IMR-90 (cell line): ENCODE results near the gene GARNL3. TPM values are rescaled to one million over a fixed set of nuclear protein-coding genes. Genes with fewer than 3 reads are reported as not detected.

Experiments
- ATAC-seq: fragments of 200-7000 bp; cut with Tn5 transposase; 2 replicates; pipeline ENCODE4 v1.9.1; 2020; ENCODE audit warnings: low read depth, mild to moderate bottlenecking, moderate library complexity
- BruUV-seq: library from RNA; stranded (reverse); fragments of 400-500 nt; replicated peaks from 2 replicates; lab custom pipeline; 2021; lab: Mats Ljungman, UMichigan
- CTCF ChIA-PET: fragments of 300-600 bp; formaldehyde crosslinking; extraction: SDS; loops from one replicate; lab custom pipeline; 2021; ENCODE audit warnings: antibody characterized with exemption; lab: Yijun Ruan, JAX
- POLR2A ChIA-PET: fragments of 300-600 bp; sonication (Branson Sonifier 250); formaldehyde crosslinking; loops from one replicate; lab custom pipeline; 2022; ENCODE audit warnings: antibody characterized with exemption; ENCODE audit not compliant: unreplicated experiment; lab: Charles Lee
- DNase-seq: peaks from one replicate; pipeline ENCODE4 v3.0.0; 2013
- H2AFZ ChIP-seq: replicated peaks from 2 replicates; pipeline ENCODE3; 2013; ENCODE audit warnings: low read length, mild to moderate bottlenecking; ENCODE audit not compliant: poor library complexity
- H2AK5ac ChIP-seq: 2 replicates; pipeline ENCODE4 v1.6.1; 2013; ENCODE audit warnings: low read depth, low read length, inconsistent platforms
- H2AK9ac ChIP-seq: replicated peaks from 2 replicates; pipeline ENCODE3; 2013; ENCODE audit warnings: mild to moderate bottlenecking, low read depth, low read length, moderate library complexity; ENCODE audit not compliant: poor library complexity
- H2BK120ac ChIP-seq: 2 replicates; pipeline ENCODE4 v1.6.1; 2013; ENCODE audit warnings: low read depth, low read length, inconsistent platforms
- H2BK15ac ChIP-seq: 3 replicates; pipeline ENCODE4 v1.6.1; 2013; ENCODE audit warnings: low read depth, low read length, inconsistent platforms
- H2BK20ac ChIP-seq: 2 replicates; pipeline ENCODE4 v1.6.1; 2013; ENCODE audit warnings: low read depth, mild to moderate bottlenecking, inconsistent platforms, low read length, moderate library complexity
- H2BK5ac ChIP-seq: 2 replicates; pipeline ENCODE4 v1.6.1; 2013; ENCODE audit warnings: mild to moderate bottlenecking, low read depth, low read length, inconsistent platforms; ENCODE audit not compliant: poor library complexity, severe bottlenecking
- H3K14ac ChIP-seq: replicated peaks from 2 replicates; pipeline ENCODE4 v1.6.1; 2013; ENCODE audit warnings: low read depth, low read length, inconsistent platforms
- H3K18ac ChIP-seq: 2 replicates; pipeline ENCODE4 v1.6.1; 2013; ENCODE audit warnings: low read depth, low read length, control low read depth
- H3K23ac ChIP-seq: 2 replicates; pipeline ENCODE4 v1.6.1; 2013; ENCODE audit warnings: low read depth, low read length, inconsistent platforms
- H3K27ac ChIP-seq: 2 replicates; pipeline ENCODE4 v1.5.1; 2013; ENCODE audit warnings: mild to moderate bottlenecking, control low read depth, low read length; ENCODE audit not compliant: insufficient read depth
- H3K27me3 ChIP-seq: 2 replicates; pipeline ENCODE4 v1.6.1; 2013; ENCODE audit warnings: low read length; ENCODE audit not compliant: control insufficient read depth, insufficient read depth
- H3K36me3 ChIP-seq: 2 replicates; pipeline ENCODE4 v1.6.1; 2013; ENCODE audit warnings: low read length, mixed read lengths; ENCODE audit not compliant: control insufficient read depth, insufficient read depth
- H3K4ac ChIP-seq: 2 replicates; pipeline ENCODE4 v1.6.1; 2013; ENCODE audit warnings: low read depth, low read length, inconsistent platforms
- H3K4me1 ChIP-seq: 2 replicates; pipeline ENCODE4 v1.6.1; 2013; ENCODE audit warnings: low read length, mixed read lengths; ENCODE audit not compliant: control insufficient read depth, insufficient read depth
- H3K4me2 ChIP-seq: 2 replicates; pipeline ENCODE4 v1.6.1; 2013; ENCODE audit warnings: low read depth, mild to moderate bottlenecking, control low read depth, low read length, moderate library complexity
- H3K4me3 ChIP-seq: 2 replicates; pipeline ENCODE4 v1.5.1; 2013; ENCODE audit warnings: low read depth, mild to moderate bottlenecking, control low read depth, low read length, moderate library complexity; ENCODE audit not compliant: insufficient read depth
- H3K56ac ChIP-seq: 2 replicates; pipeline ENCODE4 v1.6.1; 2013; ENCODE audit warnings: low read length, inconsistent platforms; ENCODE audit not compliant: insufficient read depth; ENCODE audit errors: extremely low read depth
- H3K79me1 ChIP-seq, 2 experiments: 2 replicates each; pipeline ENCODE4 v1.6.1; 2013; ENCODE audit warnings: low read length in 2 of 2, inconsistent platforms in 1 of 2, low read depth in 1 of 2
- H3K9ac ChIP-seq: 2 replicates; pipeline ENCODE4 v1.6.1; 2013; ENCODE audit warnings: low read depth, low read length, control low read depth
- H3K9me1 ChIP-seq: 2 replicates; pipeline ENCODE4 v1.6.1; 2013; ENCODE audit warnings: low read length, inconsistent platforms; ENCODE audit not compliant: insufficient read depth
- H3K9me3 ChIP-seq: 2 replicates; pipeline ENCODE4 v1.6.1; 2013; ENCODE audit warnings: low read length; ENCODE audit not compliant: control insufficient read depth, insufficient read depth
- H4K20me1 ChIP-seq: 2 replicates; pipeline ENCODE4 v1.6.1; 2013; ENCODE audit warnings: low read length, inconsistent platforms; ENCODE audit not compliant: insufficient read depth
- H4K5ac ChIP-seq: 2 replicates; pipeline ENCODE4 v1.6.1; 2013; ENCODE audit warnings: mild to moderate bottlenecking, low read depth, low read length, control low read depth
- H4K8ac ChIP-seq, 2 experiments: 2 replicates each; pipeline ENCODE4 v1.6.1; 2013; ENCODE audit warnings: low read depth in 2 of 2, low read length in 2 of 2, control low read depth in 1 of 2, inconsistent platforms in 1 of 2
- H4K91ac ChIP-seq: 2 replicates; pipeline ENCODE4 v1.6.1; 2013; ENCODE audit warnings: low read depth, low read length, inconsistent platforms; ENCODE audit not compliant: insufficient read depth
- BHLHE40 ChIP-seq: fragments of 150-350 bp; IDR thresholded peaks from 2 replicates; pipeline ENCODE4 v1.6.1; 2016; ENCODE audit warnings: mild to moderate bottlenecking, low read depth, low read length
- CHD1 ChIP-seq: IDR thresholded peaks from 2 replicates; pipeline ENCODE4 v1.6.1; 2012; ENCODE audit warnings: low read depth, low read length, improper control_type of control experiment
- MAFK ChIP-seq: IDR thresholded peaks from 2 replicates; pipeline ENCODE4 v1.6.1; 2012; ENCODE audit warnings: low read depth, low read length, improper control_type of control experiment
- POLR2A ChIP-seq: IDR thresholded peaks from 2 replicates; pipeline ENCODE4 v1.6.1; 2012; ENCODE audit warnings: mild to moderate bottlenecking, low read depth, low read length
- RAD21 ChIP-seq: IDR thresholded peaks from 2 replicates; pipeline ENCODE4 v1.6.1; 2012; ENCODE audit warnings: low read length, improper control_type of control experiment
- SMC3 ChIP-seq: fragments of 150-350 bp; IDR thresholded peaks from 2 replicates; pipeline ENCODE4 v1.6.1; 2016; ENCODE audit warnings: low read depth, mild to moderate bottlenecking, antibody characterized with exemption, low read length, moderate library complexity
- WGBS, 2 experiments: methylation state at CpG; one replicate each; pipeline versions ENCODE4 v1.1.5 to v1.1.7; 2013; ENCODE audit warnings: missing lambda C conversion rate in 2 of 2; ENCODE audit not compliant: insufficient read length in 1 of 2; ENCODE audit errors: extremely low coverage in 2 of 2; 5-methylcytosine and 5-hydroxymethylcytosine counted together
- dilution Hi-C: fragments of 300-500 bp; cut with HindIII; formaldehyde crosslinking; loops from one replicate; pipeline ENCODE4 v1.14.3; 2018; ENCODE audit warnings: low sequenced_read_pairs; ENCODE audit not compliant: unreplicated experiment
- in situ Hi-C: fragments of 300-500 bp; cut with MboI; formaldehyde crosslinking; loops from 3 replicates; pipeline ENCODE4 v1.14.3; 2019; ENCODE audit warnings: low sequenced_read_pairs, inconsistent platforms, mixed read lengths
- intact Hi-C: fragments of 100-400 bp; cut with micrococcal nuclease; formaldehyde crosslinking; loops from 2 replicates; pipeline ENCODE4 v1.10.0; 2022
- polyA plus RNA-seq, 3 experiments: library from polyadenylated mRNA; depleted of rRNA; stranded (reverse); fragments of >200 nt; gene quantifications; 2 replicates each; pipeline ENCODE4 v1.2.3, GENCODE V29; 2012; ENCODE audit warnings: low replicate concordance in 1 of 3
- total RNA-seq: library from RNA; depleted of rRNA; stranded (reverse); fragments of >200 nt; gene quantifications from 2 replicates; pipeline ENCODE4 v1.2.3, GENCODE V29; 2012

Gene GARNL3
- total and polyA plus RNA-seq, 2 of the 4 experiments (the other 2 are of a cell fraction): 1.9 to 5.0 TPM

- no peak overlapping the region for H2AK5ac ChIP-seq
- H3K36me3 ChIP-seq: no peaks in the 10 kb centered on the region
- no peak overlapping the region for H2AFZ ChIP-seq
- no peak overlapping the region for H3K9ac ChIP-seq
- no peaks in the 10 kb centered on the region; the same call in none of the 2 replicates for H3K27me3 ChIP-seq
- H3K9me1 ChIP-seq: no peaks in the 10 kb centered on the region; the same call in 1 of the 2 replicates
- intact Hi-C loops: no loop called here
- no peaks in the 10 kb centered on the region for H3K79me1 ChIP-seq
- H3K14ac ChIP-seq: no peak overlapping the region
- H2BK5ac ChIP-seq: no peak overlapping the region
- H3K9me3 ChIP-seq: no peaks in the 10 kb centered on the region
- H4K8ac ChIP-seq: no peak overlapping the region
- no peak overlapping the region for H3K4ac ChIP-seq
- no peak for TF ChIP-seq MAFK
- no peak for TF ChIP-seq BHLHE40
- no peak for TF ChIP-seq RAD21
- no peak for TF ChIP-seq POLR2A
- TF ChIP-seq CHD1: no peak
- TF ChIP-seq SMC3: no peak
- ChIA-PET CTCF (interaction anchor here (0.7 to 1.4 kb wide), 2 partner anchors 11 to 34 kb away, joined by 3 to 4 read pairs; no protein-coding TSS in a partner anchor), POLR2A (no interaction called here)
- H3K56ac ChIP-seq: no peak overlapping the region
- in situ Hi-C loops: no loop called here
- no peak overlapping the region for H2AK9ac ChIP-seq
- no peak overlapping the region for H4K91ac ChIP-seq
- no peak overlapping the region for H3K18ac ChIP-seq
- H3K4me1 ChIP-seq: no peaks in the 10 kb centered on the region
- H4K5ac ChIP-seq: no peak overlapping the region
- H2BK20ac ChIP-seq: no peak overlapping the region
- H2BK15ac ChIP-seq: no peak overlapping the region
- no peak overlapping the region for H3K23ac ChIP-seq
- dilution Hi-C loops: no loop called here
- DNase-seq: no peak
- no peaks in the 10 kb centered on the region for H4K20me1 ChIP-seq
- no TSS peak for BruUV-seq
- no peak for ATAC-seq
- no CpG with 5 or more reads among the region's 3 CpGs for WGBS, 2 experiments
- no peak overlapping the region for H3K27ac ChIP-seq
- no peak overlapping the region for H2BK120ac ChIP-seq
- H3K4me3 ChIP-seq: no peak overlapping the region
- no peak overlapping the region for H3K4me2 ChIP-seq
Measured at GRCh38 chr9:127273326-127273725, 8.8 kb downstream of the GARNL3 start.
